HEK293 (cell line): ENCODE data around the gene RFX2.

ENCODE experiments used
- CTCF ChIA-PET: fragments of 350-600 bp; formaldehyde crosslinking; extraction: SDS; loops from one replicate; lab custom pipeline; 2021; ENCODE audit warnings: antibody characterized with exemption; lab: Yijun Ruan, JAX
- POLR2A ChIA-PET: fragments of 300-600 bp; formaldehyde crosslinking; extraction: SDS; loops from one replicate; lab custom pipeline; 2020; ENCODE audit warnings: antibody characterized with exemption, inconsistent platforms; lab: Yijun Ruan, JAX
- H3K27ac ChIP-seq: fragments of 200-500 bp; sonication (Bioruptor generic); 2 replicates; pipeline ENCODE4 v1.5.1; 2014; ENCODE audit warnings: low read depth, low read length, control low read depth, inconsistent platforms; ENCODE audit errors: extremely low read depth
- H3K36me3 ChIP-seq, 2 experiments: fragments of 200-500 bp in 1 of 2; sonication (Bioruptor generic) in 1 of 2; 1 replicate in 1 of 2; 2 replicates in 1 of 2; pipeline ENCODE4 v1.5.1; 2014 to 2017; ENCODE audit warnings: inconsistent platforms in 2 of 2, low read length in 2 of 2; ENCODE audit not compliant: control insufficient read depth in 2 of 2, insufficient read depth in 1 of 2
- H3K4me1 ChIP-seq: fragments of 200-500 bp; sonication (Bioruptor generic); 2 replicates; pipeline ENCODE4 v1.5.1; 2014; ENCODE audit warnings: mild to moderate bottlenecking, low read length, inconsistent platforms; ENCODE audit not compliant: control insufficient read depth, insufficient read depth
- H3K4me3 ChIP-seq: 2 replicates; pipeline ENCODE4 v1.5.1; 2011; ENCODE audit warnings: low read depth, mild to moderate bottlenecking, control low read depth, low read length, moderate library complexity
- H3K9me3 ChIP-seq: fragments of 200-500 bp; sonication (Bioruptor generic); 2 replicates; pipeline ENCODE4 v1.5.1; 2014; ENCODE audit warnings: low read depth, low read length, inconsistent platforms; ENCODE audit not compliant: control insufficient read depth, insufficient read depth
- GFI1B ChIP-seq: fragments of 450-650 bp; formaldehyde crosslinking; IDR thresholded peaks from 2 replicates; pipeline ENCODE4 v1.5.1; 2016; ENCODE audit warnings: missing biosample characterization, missing genetic modification characterization
- INSM2 ChIP-seq: fragments of 450-650 bp; formaldehyde crosslinking; IDR thresholded peaks from 2 replicates; pipeline ENCODE4 v1.5.1; 2016; ENCODE audit warnings: missing biosample characterization, missing genetic modification characterization
- KLF17 ChIP-seq: fragments of 450-650 bp; formaldehyde crosslinking; IDR thresholded peaks from 2 replicates; pipeline ENCODE4 v1.5.1; 2016; ENCODE audit warnings: missing biosample characterization, missing genetic modification characterization
- SP2 ChIP-seq: fragments of 450-650 bp; formaldehyde crosslinking; IDR thresholded peaks from 2 replicates; pipeline ENCODE4 v1.5.1; 2016; ENCODE audit warnings: missing biosample characterization, missing genetic modification characterization
- ZNF112 ChIP-seq: fragments of 450-650 bp; formaldehyde crosslinking; IDR thresholded peaks from 2 replicates; pipeline ENCODE4 v1.5.0; 2017; ENCODE audit warnings: missing biosample characterization, missing genetic modification characterization
- ZNF121 ChIP-seq: fragments of 450-650 bp; formaldehyde crosslinking; IDR thresholded peaks from 2 replicates; pipeline ENCODE4 v1.5.1; 2016; ENCODE audit warnings: missing biosample characterization, missing genetic modification characterization
- ZNF211 ChIP-seq: fragments of 450-650 bp; formaldehyde crosslinking; IDR thresholded peaks from 2 replicates; pipeline ENCODE4 v1.5.1; 2016; ENCODE audit warnings: low read depth, missing biosample characterization, missing genetic modification characterization
- ZNF423 ChIP-seq: fragments of 450-650 bp; formaldehyde crosslinking; IDR thresholded peaks from 2 replicates; pipeline ENCODE4 v1.5.1; 2016; ENCODE audit warnings: missing biosample characterization, missing genetic modification characterization
- ZNF544 ChIP-seq: fragments of 450-650 bp; formaldehyde crosslinking; IDR thresholded peaks from 2 replicates; pipeline ENCODE4 v1.5.0; 2017; ENCODE audit warnings: missing biosample characterization, missing genetic modification characterization
- ZNF621 ChIP-seq: fragments of 450-650 bp; formaldehyde crosslinking; IDR thresholded peaks from 2 replicates; pipeline ENCODE4 v1.5.1; 2017; ENCODE audit warnings: missing biosample characterization, missing genetic modification characterization
- ZNF701 ChIP-seq: fragments of 450-650 bp; formaldehyde crosslinking; IDR thresholded peaks from 2 replicates; pipeline ENCODE4 v1.5.1; 2016; ENCODE audit warnings: missing biosample characterization, missing genetic modification characterization
- ZNF768 ChIP-seq: fragments of 450-650 bp; formaldehyde crosslinking; IDR thresholded peaks from 2 replicates; pipeline ENCODE4 v1.5.1; 2018; ENCODE audit warnings: missing biosample characterization, mild to moderate bottlenecking, missing genetic modification characterization
- ZNF791 ChIP-seq: fragments of 450-650 bp; formaldehyde crosslinking; IDR thresholded peaks from 2 replicates; pipeline ENCODE4 v1.5.1; 2016; ENCODE audit warnings: missing biosample characterization, missing genetic modification characterization
- ZSCAN30 ChIP-seq: fragments of 450-650 bp; IDR thresholded peaks from 2 replicates; pipeline ENCODE4 v1.5.1; 2018; ENCODE audit warnings: missing biosample characterization, mild to moderate bottlenecking, missing genetic modification characterization, moderate library complexity
- TF ChIP-seq, protein P1 (sequence below): fragments of 450-650 bp; formaldehyde crosslinking; IDR thresholded peaks from 2 replicates; pipeline ENCODE4 v1.5.1; 2016; ENCODE audit warnings: missing biosample characterization, missing genetic modification characterization
- TF ChIP-seq, protein P2 (sequence below): fragments of 450-650 bp; formaldehyde crosslinking; IDR thresholded peaks from 2 replicates; pipeline ENCODE4 v1.5.1; 2016; ENCODE audit warnings: missing biosample characterization, missing genetic modification characterization
- TF ChIP-seq, protein P3 (sequence below): fragments of 450-650 bp; formaldehyde crosslinking; IDR thresholded peaks from 2 replicates; pipeline ENCODE4 v1.5.1; 2016; ENCODE audit warnings: missing biosample characterization, missing genetic modification characterization
- TF ChIP-seq, protein P4 (sequence below): fragments of 450-650 bp; formaldehyde crosslinking; IDR thresholded peaks from 2 replicates; pipeline ENCODE4 v1.5.1; 2017; ENCODE audit warnings: missing biosample characterization, missing genetic modification characterization
- TF ChIP-seq, protein P5 (sequence below): fragments of 450-650 bp; formaldehyde crosslinking; optimal IDR thresholded peaks from 2 replicates; pipeline ENCODE3; 2016; ENCODE audit warnings: missing biosample characterization, mild to moderate bottlenecking, missing genetic modification characterization

Gene RFX2

DNA sequence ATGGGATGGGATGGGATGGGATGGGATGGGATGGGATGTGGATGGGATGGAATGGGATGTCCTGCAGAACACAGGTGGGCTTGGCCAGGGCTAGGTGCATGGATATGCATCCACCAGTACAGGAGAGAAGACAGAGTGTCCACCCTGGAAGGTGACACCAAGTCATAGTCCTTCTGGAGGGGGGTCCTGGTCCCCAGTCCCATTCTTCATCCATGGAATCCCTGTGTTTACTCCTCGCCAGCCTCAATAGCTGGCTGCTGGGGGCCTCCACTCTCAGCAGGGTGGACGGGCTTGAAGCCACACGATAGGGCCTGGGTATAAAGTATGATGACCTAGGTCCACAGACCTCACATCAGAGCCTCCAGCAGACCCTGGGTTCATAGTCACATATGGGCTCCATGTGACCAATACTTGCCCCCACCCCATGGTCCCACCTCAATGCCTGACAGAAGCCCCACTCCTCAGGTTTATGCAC lies 40.1 kb downstream of the RFX2 start:
- Histone ChIP-seq H3K9me3 (no peaks in the 10 kb centered on the region), H3K4me1 (peaks cover 5% of the 10 kb centered on the region; the same call in 1 of the 2 replicates), H3K4me3 (no peak overlapping the region), H3K36me3 (no peaks in the 10 kb centered on the region), H3K27ac (no peak overlapping the region)
- POLR2A ChIA-PET, result no interaction called here
- TF ChIP-seq ZNF701 (tag by site-specific recombination), result no peak
- TF ChIP-seq, protein P1, sequence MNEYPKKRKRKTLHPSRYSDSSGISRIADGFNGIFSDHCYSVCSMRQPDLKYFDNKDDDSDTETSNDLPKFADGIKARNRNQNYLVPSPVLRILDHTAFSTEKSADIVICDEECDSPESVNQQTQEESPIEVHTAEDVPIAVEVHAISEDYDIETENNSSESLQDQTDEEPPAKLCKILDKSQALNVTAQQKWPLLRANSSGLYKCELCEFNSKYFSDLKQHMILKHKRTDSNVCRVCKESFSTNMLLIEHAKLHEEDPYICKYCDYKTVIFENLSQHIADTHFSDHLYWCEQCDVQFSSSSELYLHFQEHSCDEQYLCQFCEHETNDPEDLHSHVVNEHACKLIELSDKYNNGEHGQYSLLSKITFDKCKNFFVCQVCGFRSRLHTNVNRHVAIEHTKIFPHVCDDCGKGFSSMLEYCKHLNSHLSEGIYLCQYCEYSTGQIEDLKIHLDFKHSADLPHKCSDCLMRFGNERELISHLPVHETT, result no peak
- TF ChIP-seq ZNF121 (tag by site-specific recombination), result no peak
- no peak for TF ChIP-seq ZNF768 (tag by site-specific recombination)
- TF ChIP-seq, protein P2, sequence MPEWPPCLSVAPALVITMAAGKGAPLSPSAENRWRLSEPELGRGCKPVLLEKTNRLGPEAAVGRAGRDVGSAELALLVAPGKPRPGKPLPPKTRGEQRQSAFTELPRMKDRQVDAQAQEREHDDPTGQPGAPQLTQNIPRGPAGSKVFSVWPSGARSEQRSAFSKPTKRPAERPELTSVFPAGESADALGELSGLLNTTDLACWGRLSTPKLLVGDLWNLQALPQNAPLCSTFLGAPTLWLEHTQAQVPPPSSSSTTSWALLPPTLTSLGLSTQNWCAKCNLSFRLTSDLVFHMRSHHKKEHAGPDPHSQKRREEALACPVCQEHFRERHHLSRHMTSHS (tag by site-specific recombination), result no peak
- TF ChIP-seq, protein P3, sequence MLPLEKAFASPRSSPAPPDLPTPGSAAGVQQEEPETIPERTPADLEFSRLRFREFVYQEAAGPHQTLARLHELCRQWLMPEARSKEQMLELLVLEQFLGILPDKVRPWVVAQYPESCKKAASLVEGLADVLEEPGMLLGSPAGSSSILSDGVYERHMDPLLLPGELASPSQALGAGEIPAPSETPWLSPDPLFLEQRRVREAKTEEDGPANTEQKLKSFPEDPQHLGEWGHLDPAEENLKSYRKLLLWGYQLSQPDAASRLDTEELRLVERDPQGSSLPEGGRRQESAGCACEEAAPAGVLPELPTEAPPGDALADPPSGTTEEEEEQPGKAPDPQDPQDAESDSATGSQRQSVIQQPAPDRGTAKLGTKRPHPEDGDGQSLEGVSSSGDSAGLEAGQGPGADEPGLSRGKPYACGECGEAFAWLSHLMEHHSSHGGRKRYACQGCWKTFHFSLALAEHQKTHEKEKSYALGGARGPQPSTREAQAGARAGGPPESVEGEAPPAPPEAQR (tag by site-specific recombination), result no peak
- no peak for TF ChIP-seq ZNF621 (tag by site-specific recombination)
- no peak for TF ChIP-seq ZNF211 (tag by site-specific recombination)
- CTCF ChIA-PET, result interaction anchor here (1.0 kb wide), 1 partner anchor 8 kb away, joined by 6 read pairs; no protein-coding TSS in a partner anchor

DNA sequence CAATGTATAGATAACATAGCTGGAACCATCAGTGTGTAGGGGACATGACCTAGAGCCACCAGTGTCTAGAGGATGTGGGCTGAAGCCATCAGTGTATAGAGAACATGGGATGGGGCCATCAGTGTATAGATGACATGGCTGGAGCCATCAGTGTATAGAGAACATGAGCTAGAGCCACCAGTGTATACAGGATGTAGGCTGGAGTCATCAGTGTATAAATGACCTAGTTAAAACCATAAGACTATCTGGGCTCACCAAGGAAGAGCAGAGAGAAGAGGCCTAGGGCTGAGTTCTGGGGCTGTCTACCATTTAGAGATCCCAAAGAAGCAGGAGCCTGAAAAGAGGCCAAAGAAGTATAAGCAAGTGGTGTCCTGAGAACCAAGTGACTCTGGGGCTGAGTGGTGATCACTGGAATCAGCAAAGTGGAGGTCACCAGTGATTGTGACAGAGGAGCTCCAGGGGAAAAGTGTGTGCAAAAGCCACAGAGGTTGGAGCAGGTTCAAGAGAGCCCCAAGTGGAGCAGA lies 41.0 kb downstream of the RFX2 start:
- CTCF ChIA-PET, result interaction anchor here (1.0 kb wide), 3 partner anchors 9 to 23 kb away, joined by 3 to 6 read pairs (median 3); no protein-coding TSS in a partner anchor

GRCh38 chr19:6068711-6069110 lies 41.6 kb downstream of the RFX2 start:
- TF ChIP-seq ZNF791 (no peak), ZNF423 (tag by site-specific recombination) (no peak), INSM2 (tag by site-specific recombination) (no peak), GFI1B (tag by site-specific recombination) (no peak), ZNF544 (tag by site-specific recombination) (no peak)
- TF ChIP-seq, protein P4, sequence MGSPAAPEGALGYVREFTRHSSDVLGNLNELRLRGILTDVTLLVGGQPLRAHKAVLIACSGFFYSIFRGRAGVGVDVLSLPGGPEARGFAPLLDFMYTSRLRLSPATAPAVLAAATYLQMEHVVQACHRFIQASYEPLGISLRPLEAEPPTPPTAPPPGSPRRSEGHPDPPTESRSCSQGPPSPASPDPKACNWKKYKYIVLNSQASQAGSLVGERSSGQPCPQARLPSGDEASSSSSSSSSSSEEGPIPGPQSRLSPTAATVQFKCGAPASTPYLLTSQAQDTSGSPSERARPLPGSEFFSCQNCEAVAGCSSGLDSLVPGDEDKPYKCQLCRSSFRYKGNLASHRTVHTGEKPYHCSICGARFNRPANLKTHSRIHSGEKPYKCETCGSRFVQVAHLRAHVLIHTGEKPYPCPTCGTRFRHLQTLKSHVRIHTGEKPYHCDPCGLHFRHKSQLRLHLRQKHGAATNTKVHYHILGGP (tag by site-specific recombination), result no peak
- TF ChIP-seq, protein P5, sequence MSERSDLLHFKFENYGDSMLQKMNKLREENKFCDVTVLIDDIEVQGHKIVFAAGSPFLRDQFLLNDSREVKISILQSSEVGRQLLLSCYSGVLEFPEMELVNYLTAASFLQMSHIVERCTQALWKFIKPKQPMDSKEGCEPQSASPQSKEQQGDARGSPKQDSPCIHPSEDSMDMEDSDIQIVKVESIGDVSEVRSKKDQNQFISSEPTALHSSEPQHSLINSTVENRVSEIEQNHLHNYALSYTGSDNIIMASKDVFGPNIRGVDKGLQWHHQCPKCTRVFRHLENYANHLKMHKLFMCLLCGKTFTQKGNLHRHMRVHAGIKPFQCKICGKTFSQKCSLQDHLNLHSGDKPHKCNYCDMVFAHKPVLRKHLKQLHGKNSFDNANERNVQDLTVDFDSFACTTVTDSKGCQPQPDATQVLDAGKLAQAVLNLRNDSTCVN (tag by site-specific recombination), result no peak
- CTCF ChIA-PET, result interaction anchor here (1.0 kb wide), 2 partner anchors 20 to 23 kb away, joined by 3 read pairs; no protein-coding TSS in a partner anchor
- H3K9me3 ChIP-seq, result no peaks in the 10 kb centered on the region
- peaks cover 5% of the 10 kb centered on the region; the same call in 1 of the 2 replicates for H3K4me1 ChIP-seq
- H3K36me3 ChIP-seq, result no peaks in the 10 kb centered on the region
- no peak overlapping the region for H3K27ac ChIP-seq
- H3K4me3 ChIP-seq, result no peak overlapping the region
- POLR2A ChIA-PET, result no interaction called here

More for the DNA sequence above, 41.0 kb downstream of the RFX2 start:
- Histone ChIP-seq H3K4me1 (peaks cover 5% of the 10 kb centered on the region; the same call in 1 of the 2 replicates), H3K36me3 (no peaks in the 10 kb centered on the region), H3K4me3 (no peak overlapping the region), H3K9me3 (no peaks in the 10 kb centered on the region), H3K27ac (no peak overlapping the region)
- TF ChIP-seq, protein P4 (tag by site-specific recombination), result 0 out of 2 replicates have a peak, but pooled peaks have one; percentile 8
- TF ChIP-seq KLF17 (tag by site-specific recombination), result no peak
- no peak for TF ChIP-seq ZNF112 (tag by site-specific recombination)
- no peak for TF ChIP-seq SP2 (tag by site-specific recombination)
- peak; percentile 99; the same call in 1 of the 2 replicates for TF ChIP-seq ZSCAN30 (tag by site-specific recombination)
- POLR2A ChIA-PET, result no interaction called here
